Glomerular visceral epithelial cell (primary cell): ENCODE results near the gene REELD1.

ENCODE experiments used
- DNase-seq: peaks from one replicate; pipeline ENCODE4 v3.0.0-alpha.2; 2016; ENCODE audit errors: extremely low spot score

The REELD1 gene

DNA sequence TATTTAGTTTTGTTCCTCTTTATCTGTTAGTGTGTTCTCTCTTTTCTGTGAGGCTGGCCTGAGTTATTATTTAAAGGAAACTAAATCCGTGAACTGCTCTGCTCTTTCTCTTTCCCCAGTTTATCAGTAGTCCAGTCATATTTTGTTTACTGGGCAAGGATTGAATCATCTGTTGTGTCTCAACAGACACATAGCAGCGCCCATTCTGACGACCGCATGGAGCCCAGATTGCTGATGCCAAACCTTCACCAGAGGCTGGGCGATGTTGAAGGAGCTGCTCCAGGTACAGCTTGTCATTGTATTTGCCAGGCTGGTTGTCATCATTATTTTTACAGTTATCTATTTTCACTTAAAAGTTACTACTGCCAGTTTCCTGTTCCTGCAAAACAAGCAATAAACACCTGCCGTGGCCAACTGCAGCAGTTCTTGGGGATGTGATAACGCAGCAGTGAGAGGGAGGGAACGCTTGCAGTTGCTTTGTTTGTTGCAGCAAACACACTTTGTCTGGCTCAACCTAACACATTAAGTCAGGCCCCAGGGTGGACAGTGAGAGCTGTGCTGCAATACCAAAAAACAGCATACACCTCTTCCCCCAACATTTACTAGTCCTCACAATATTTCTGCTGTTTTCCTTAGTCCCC lies 10.1 kb downstream of the REELD1 start:
- no peak for DNase-seq

DNA sequence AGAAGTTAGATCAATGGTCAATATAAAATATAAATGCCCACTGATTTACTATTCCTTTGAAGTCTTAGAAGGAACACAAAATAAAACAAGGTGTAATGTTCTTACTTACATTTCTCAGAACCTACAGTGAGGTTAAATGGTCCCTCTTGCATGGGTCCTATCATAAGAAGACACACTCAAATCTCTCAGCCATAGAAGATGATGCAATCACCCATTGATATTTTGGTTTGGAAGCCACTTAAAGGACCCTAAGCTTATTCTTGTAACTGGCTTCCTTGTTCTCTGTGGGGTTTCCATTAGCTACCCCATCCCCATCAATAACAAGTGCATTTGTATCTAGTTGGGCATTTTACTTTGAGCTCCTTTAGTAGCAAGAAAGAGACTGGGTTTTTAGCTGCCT lies 15.1 kb downstream of the REELD1 start:
- no peak for DNase-seq

DNA sequence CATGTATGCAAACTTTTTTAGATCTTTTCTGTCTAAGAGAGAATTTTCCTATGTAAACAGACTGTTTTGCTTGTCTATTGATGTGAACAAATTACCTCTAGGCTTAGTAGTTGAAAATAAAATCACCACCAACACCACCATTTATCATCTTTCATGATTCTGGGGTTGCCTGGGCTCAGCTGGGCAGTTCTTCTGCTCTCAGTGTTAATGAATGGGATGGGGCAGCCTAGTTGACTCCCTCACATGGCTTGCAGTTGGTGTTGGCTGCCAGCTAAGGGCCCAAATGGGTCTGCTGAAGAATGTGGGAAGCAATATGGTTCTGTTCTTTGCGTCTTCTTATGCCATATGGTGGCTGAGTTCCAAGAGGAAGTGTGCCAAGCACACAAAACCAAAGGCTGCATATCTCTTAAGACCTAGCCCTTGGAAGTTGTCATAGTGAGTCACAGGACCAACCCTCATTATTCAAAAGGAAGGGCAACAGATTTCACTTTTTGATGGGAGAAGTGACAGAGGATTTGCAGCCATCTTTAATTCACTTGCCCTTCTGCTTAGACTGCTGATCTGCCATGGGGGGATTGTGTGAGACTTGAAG lies 17.9 kb downstream of the REELD1 start:
- DNase-seq, result peak; percentile 18

DNA sequence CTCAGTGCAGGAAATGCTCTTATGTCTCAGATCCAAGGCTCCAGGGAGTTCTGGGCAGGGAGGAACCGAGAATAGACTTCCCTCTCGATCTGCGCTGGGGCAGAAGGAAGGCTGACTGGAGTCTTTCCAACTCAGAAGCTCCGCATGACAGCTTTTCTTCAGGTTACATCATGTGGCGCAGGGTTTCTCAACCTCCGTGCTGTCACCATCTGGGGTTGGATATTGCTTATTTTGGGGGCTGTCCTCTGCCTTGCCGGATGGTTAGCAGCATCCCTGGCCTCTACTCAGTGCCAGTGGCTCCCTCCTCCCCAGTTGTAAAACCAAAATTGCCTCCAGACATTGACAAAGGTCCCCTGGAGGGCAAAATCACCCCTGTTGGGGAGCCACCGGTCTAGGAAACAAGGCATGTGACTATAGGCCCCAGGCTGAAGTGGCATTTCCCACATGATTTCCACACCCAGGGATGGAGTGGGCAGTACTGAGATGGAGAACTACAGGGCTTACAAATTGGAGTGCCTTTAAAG lies 21.4 kb downstream of the REELD1 start:
- DNase-seq, result no peak

DNA sequence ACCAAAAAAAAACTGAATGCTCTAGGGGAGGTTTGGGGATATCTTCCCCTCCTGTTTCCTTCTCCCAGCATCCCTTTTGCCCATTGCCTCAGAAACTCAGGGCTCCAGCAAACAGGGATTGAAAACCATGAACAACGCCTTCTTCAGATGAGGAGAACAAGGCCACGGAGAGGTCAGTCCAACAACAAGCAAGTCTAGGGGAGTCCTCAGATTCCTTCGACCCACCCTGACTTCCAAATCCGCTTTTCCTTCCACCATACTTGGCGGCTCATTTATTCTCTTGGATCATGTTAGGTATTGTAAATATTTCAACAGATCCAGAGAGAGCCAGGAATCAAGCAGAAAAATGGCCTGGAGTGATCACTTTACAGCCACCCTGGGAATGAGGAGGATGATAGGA lies 21.9 kb downstream of the REELD1 start:
- no peak for DNase-seq

DNA sequence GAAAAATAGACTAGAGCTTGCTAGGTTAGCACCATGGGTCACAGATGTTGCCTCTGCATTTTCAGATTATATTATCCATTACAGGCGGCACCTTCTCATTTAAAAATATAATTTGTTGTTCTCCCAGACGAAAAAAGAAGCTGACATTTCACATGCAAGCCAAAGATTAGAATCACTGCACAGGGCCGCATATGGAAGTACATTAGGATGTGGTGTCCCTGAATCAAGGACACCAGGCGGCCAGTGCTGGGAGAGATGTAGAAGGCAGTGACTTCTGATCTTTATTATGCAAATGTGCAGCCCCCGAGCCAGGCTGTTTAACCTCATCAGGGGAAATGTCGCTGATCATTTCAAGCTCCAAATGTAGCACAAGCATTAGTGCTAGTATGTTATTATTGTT lies 22.8 kb downstream of the REELD1 start:
- no peak for DNase-seq

DNA sequence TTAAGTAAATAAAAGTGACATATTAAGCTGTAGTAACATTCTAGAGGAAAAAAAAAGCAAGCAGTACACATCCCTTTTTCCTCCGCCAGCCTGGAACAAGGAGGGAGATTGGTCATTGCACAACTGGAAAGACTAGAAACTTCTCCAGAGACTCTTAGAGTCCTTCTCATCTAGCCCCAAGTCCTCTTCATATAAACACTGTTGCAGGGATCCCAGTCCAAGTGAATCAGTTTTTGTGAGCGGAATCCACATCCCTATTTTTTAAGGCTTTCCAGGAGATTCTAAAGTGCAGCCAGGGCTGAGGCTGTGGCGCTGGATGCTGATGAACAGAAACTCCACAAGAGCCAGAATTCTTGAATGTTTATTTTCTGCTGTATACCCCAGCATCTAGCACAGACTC lies 23.8 kb downstream of the REELD1 start:
- DNase-seq, result no peak

DNA sequence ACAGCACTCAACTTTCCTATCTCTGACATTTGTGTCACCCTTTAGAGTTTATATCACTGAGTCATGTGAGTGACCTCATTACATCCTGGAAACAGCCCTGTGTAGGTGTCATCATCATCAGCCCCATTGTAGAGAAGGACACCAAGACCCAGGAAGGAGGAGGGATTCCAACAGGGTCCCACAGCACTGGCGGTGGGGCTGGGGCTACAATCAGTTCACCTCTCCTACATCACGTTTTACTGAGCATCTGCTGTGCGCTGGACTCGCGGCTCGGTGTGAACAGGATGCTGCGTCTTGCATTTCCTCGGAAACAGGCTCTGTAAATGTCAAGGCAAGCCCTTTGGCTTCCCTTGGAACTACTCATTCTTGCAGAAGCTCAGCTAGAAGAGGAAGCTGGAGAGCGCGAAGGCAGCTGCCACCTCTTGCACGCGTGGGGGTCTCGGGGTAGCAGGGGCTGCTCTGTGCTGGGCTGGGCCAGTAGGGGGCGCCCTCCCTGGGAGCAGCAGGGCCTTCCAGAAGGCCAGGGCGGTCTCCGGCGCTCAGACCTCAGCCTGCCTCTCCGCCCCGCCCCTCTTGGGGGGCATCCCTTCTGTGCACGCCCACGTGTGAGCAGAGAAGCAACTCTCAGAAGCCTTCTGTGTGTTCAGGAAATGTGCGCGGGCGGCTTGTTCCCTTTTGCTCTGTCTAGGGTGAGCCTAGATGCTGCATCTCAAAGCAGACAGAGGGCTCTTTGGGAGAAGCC lies 29.0 kb downstream of the REELD1 start:
- no peak for DNase-seq

DNA sequence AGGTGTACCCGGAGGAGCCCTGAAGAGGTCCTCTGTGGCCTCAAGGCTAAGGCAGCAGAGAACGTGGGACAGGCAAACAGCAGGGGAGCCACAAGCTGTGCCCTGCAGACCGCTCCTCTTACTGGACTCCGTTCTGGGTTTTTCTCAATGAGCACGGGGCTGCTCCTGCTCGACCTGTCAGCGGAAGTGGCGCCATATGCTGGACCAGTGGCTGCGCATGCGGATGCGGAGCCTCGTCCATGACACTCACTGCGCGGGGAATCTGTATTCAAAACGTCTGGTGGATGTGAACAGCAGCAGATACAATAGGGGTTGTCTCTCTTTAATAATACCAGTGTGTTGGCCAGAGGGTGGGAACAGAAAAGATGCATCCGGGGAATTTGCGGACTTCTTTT lies 29.5 kb downstream of the REELD1 start:
- DNase-seq, result no peak

DNA sequence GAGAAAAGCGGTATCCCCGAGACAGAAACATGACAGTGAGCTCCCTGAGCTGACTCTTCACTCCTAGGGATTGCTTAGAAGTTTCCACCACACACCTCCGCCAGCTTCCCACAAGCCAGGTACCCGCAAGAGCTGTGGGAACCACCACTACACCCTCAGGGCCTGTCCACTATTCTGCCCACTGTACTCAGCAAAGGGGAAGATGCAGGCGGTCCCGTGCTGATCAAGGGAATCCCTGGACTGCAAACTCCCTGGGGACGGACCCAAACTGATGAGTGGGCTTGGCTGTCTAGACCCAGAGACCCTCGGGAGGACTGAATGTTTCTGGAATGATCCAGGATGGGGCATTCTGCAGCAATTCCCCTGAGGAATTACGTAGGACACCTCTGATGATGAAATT lies 30.2 kb downstream of the REELD1 start:
- no peak for DNase-seq

DNA sequence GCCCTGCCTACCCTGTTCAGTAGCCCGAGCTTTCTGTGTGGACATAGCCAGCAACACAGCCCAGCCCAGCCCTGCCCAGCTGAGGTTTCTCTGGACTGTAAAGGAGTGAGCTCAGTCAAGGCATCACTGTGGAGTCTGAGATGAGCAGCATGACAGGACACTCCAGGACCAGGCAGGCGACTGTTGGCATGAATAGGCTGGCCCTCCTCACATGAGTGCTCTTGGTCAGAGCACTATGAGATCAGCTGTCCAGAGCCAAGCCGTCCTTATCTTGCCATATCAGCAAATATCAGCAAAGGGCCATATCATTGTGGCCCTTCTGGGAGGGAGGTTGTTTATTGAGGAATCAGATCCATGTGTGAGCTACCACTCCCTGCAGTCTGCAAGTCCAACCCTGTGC lies 30.9 kb downstream of the REELD1 start:
- peak; percentile 45 for DNase-seq

DNA sequence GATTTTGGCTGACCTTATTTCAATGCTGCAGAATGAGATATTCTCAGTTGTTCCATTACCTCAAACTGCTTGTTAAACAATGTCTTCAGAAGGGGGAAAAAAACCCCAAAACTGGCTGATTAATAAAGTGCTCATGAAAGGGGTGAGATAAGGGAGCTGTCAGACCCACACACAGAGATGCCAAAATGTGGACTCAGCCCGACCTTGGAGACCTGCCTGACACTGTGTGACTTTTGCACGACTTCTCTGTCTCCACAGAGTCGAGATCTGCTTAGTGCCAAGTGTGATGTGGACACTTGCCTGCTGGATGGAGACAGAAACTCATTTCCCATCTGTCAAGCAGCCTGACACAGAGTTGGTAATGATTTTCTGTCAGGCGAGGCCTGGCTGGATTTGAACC lies 31.5 kb downstream of the REELD1 start:
- DNase-seq, result no peak

DNA sequence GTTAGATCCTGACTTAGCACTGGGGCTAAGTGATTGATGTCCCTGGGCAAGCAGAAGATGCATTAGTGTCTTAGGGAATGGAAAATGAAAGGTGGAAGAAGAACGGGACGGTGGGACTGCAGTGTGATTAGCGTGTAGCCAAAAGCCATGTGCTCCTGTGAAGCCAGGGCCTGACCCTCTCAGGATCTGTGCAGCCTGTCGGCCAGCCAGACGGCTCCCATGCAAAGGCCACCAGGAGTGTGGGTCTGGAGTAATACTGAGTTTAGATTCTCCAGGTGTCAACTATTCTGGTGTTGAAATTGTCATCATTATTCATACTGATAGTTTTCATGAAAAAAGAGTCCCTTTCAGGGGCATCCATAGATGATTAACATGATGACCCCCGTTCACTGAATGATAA lies 32.0 kb downstream of the REELD1 start:
- no peak for DNase-seq

DNA sequence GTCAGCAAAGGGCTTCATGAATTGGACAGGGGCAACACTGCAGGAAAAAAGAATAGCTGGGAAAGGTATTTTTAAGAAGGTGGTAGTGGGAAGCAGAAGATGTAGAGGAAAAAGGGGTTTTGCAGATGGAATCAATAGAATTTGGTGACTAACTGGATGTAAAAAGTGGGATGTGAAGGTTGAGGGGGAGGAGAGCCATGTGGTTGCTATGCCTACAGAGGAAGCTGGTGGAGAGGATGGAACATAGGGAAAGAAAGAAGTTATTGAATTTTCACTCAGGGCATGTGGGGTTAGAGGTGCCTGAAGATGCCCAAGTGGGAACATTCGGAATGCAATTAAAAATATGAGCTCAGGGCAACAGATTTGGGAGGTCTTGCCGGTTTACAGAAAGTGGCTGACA lies 33.0 kb downstream of the REELD1 start:
- no peak for DNase-seq

DNA sequence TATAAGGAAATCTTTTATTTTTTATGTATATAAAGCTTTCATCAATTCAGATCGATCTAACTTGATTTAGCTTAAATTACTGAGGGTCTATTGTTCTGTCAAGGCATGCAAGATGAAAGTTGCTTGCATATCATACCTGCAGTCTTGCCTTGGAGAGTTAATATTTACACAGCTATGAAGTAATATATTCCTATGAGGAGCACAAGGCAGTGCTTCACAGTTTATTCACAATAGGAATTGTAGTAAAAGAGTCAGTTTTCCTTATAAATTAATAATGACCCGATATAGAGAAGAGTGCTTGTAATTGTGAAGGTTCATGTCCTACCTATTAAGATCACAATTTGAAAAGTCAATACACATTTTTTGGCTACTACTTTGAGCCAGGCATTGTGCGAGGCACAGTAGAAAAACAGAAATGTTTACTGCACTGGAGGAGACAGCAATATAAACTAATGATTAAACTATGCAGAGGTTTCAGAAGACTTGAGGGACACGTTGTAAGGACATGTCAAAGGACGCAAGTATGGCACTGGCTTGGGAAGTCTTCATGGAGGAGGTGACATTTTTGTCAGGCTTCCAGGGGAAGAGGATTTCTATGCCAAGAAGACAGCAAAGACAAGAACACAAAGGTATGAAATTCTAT lies 38.8 kb downstream of the REELD1 start:
- DNase-seq, result no peak

DNA sequence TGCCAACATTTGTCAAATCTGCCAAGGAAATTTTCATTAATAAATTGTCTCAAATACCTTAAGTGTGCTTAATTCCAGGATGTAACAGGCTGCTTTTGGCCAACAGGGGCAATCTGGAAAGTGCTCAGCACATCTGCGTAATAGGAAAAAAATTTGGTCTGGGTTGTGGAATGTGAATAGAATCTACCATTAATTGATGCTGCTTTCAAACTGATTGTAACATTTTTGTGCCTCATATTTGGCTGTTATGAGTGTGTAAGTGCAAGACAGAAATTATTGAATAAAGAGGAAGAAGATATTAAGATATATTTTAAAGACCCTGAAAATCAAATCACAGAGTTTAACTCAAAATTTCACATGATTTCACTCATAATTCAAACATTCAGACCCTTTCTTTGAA lies 41.1 kb downstream of the REELD1 start:
- DNase-seq, result peak; percentile 65

DNA sequence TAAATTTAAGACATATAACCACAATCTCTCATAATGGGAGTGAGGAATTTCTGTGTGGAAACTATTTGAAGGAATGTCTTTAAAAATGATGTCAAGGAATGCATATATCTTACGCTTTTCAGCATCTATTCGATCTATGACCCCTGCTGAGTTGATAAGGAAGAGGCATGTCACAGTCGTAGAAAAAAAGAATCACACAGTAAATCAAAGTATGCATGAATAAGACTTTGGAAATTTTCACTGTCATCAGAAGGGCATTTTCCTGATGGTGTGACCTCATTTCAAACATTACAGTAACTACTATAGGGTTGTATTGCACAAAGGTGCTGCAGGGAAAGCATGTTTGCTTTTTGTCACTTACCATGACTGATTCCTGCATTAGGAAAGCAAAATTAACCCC lies 41.5 kb downstream of the REELD1 start:
- DNase-seq, result peak; percentile 78

DNA sequence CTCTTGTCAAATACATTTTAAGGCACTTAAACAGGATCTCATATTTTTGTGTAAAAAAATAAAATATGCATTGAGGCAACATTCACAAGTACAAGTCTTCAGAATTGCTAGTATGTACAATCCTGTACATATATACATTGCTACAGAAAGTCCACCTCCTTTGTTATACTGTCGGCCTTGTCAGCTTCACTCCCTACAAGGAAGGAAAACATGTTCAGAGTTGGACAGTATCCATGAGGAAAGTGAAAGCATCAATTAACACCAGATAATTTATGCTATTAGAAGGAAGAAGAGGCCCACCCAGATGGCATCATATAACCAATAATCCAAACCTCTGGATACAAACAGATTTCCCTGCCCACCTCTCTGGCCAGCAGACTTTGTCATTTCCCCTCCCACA lies 42.0 kb downstream of the REELD1 start:
- no peak for DNase-seq

DNA sequence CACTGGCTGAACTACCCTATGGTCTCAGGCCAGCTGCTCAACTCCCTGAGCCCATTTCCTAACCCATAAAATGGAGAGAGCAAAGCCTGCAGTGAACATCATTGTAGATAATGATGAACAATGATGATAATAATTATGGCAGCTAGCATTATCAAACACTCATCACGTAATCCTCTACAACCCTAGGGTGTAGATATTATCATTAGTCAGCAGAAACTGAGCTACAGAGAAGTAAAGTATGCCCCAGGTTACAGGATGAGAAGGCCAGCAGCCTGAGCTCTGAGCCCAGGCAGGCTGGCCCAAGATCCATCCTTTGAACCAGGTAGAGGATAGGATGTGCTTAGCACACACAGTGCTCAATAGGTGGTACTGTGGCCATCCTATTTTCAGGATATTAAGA lies 43.2 kb downstream of the REELD1 start:
- no peak for DNase-seq

DNA sequence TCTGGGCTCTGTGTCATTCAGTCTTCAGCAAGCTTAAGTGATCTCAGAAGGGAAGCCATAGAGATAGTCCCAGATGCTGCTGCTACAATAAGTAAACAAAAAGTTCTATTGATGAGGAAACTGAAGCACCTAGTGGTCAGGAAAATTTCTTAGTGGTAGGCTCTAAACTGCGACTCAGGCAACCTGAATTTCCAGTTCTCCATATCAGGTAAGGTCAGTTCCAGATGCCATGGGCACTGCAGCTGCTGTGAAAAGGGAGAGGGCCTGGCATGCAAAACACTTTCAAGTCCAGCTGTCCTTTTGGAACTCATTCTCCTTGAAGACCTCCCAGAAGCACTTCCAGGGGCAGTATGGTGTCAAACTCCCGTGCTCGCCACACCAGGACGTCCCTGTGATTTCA lies 46.2 kb downstream of the REELD1 start:
- no peak for DNase-seq

DNA sequence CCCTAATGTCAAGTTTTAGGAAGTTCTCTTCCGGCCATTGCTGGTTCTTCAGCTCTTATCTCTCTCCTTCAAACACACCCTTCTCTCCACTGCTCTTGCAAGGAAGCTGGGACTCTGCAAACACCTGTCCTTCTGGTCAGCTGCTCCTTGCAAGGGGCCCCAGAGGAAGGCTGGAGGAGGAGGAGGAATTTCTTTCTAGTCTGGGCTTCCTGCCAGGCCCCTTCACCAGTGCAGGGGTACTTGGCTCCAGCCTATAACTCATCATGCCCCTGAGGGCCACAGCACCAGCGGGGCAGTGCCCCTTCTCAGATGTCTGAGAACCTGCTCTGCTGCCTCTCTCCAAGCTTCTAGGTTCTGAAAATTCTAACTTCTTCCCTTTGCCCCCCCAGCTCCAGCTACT lies 46.7 kb downstream of the REELD1 start:
- DNase-seq, result peak; percentile 50

DNA sequence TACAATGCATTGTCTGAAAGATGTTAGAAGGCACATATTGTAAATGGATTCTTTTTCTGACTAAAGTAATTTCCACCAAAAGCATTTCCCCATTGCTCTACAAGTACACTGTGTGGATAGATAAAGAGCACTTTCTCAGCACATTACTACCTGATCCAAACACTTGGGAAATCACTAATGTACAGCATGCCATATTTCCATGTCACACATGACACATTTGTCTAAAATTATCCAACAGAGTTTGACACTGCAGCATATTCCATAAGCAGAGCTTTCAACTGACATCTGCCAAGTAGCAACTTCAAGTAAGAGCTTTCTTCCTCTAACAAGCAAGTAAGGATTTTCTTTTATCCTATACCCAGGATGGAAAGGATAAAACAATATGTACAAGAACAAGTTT lies 49.5 kb downstream of the REELD1 start:
- DNase-seq, result no peak
